H9 (cell line): ENCODE measurements around the gene GRAMD1C. TPM values are rescaled to one million over a fixed set of nuclear protein-coding genes. Genes with fewer than 3 reads are reported as not detected.

Source experiments
- DNase-seq: peaks from one replicate; pipeline ENCODE4 v3.0.0-alpha.2; 2017
- H2AFZ ChIP-seq: one replicate; pipeline ENCODE4 v1.6.1; 2013; ENCODE audit warnings: mild to moderate bottlenecking, low read length, control low read depth, moderate library complexity
- H2AK5ac ChIP-seq: 2 replicates; pipeline ENCODE4 v1.6.1; 2013; ENCODE audit warnings: low read length, control low read depth, mixed read lengths; ENCODE audit not compliant: insufficient read length
- H2BK120ac ChIP-seq: one replicate; pipeline ENCODE4 v1.6.1; 2013; ENCODE audit warnings: low read depth, mild to moderate bottlenecking, low read length, control low read depth, inconsistent platforms; ENCODE audit not compliant: poor library complexity, severe bottlenecking
- H2BK12ac ChIP-seq: 2 replicates; pipeline ENCODE4 v1.6.1; 2013; ENCODE audit warnings: low read length, control low read depth, mixed read lengths, low read depth; ENCODE audit not compliant: insufficient read length
- H2BK15ac ChIP-seq: 2 replicates; pipeline ENCODE4 v1.6.1; 2013; ENCODE audit warnings: low read depth, low read length, control low read depth
- H2BK20ac ChIP-seq: one replicate; pipeline ENCODE4 v1.6.1; 2013; ENCODE audit warnings: low read depth, mild to moderate bottlenecking, low read length, control low read depth, inconsistent platforms; ENCODE audit not compliant: poor library complexity, severe bottlenecking
- H2BK5ac ChIP-seq: 2 replicates; pipeline ENCODE4 v1.6.1; 2013; ENCODE audit warnings: low read length, control low read depth, mixed read lengths; ENCODE audit not compliant: insufficient read length
- H3K14ac ChIP-seq: 2 replicates; pipeline ENCODE4 v1.6.1; 2013; ENCODE audit warnings: low read length, control low read depth; ENCODE audit not compliant: insufficient read depth
- H3K18ac ChIP-seq: 2 replicates; pipeline ENCODE4 v1.6.1; 2013; ENCODE audit warnings: low read depth, mild to moderate bottlenecking, mixed read lengths, low read length, control low read depth; ENCODE audit not compliant: insufficient read length
- H3K23ac ChIP-seq: 2 replicates; pipeline ENCODE4 v1.6.1; 2013; ENCODE audit warnings: low read length, control low read depth, mixed read lengths, low read depth; ENCODE audit not compliant: insufficient read length
- H3K23me2 ChIP-seq: 2 replicates; pipeline ENCODE4 v1.6.1; 2013; ENCODE audit warnings: low read depth, mild to moderate bottlenecking, mixed read lengths, low read length, control low read depth; ENCODE audit not compliant: insufficient read length, poor library complexity, severe bottlenecking
- H3K27ac ChIP-seq: 2 replicates; pipeline ENCODE4 v1.5.1; 2013; ENCODE audit warnings: low read length, control low read depth, mixed read lengths, low read depth; ENCODE audit not compliant: insufficient read length
- H3K27me3 ChIP-seq: 2 replicates; pipeline ENCODE4 v1.6.1; 2013; ENCODE audit warnings: low read length, control low read depth, inconsistent platforms; ENCODE audit not compliant: insufficient read depth
- H3K4ac ChIP-seq: 2 replicates; pipeline ENCODE4 v1.6.1; 2013; ENCODE audit warnings: low read depth, mild to moderate bottlenecking, control low read depth, inconsistent platforms, low read length, moderate library complexity
- H3K4me1 ChIP-seq: 2 replicates; pipeline ENCODE4 v1.6.1; 2013; ENCODE audit warnings: low read length, control low read depth, inconsistent platforms; ENCODE audit not compliant: insufficient read depth
- H3K4me2 ChIP-seq: 2 replicates; pipeline ENCODE4 v1.6.1; 2013; ENCODE audit warnings: low read length, control low read depth, mixed read lengths; ENCODE audit not compliant: insufficient read length, insufficient read depth
- H3K56ac ChIP-seq: 2 replicates; pipeline ENCODE4 v1.6.1; 2013; ENCODE audit warnings: low read depth, mild to moderate bottlenecking, mixed read lengths, low read length, control low read depth; ENCODE audit not compliant: insufficient read length
- H3K79me1 ChIP-seq: 2 replicates; pipeline ENCODE4 v1.6.1; 2013; ENCODE audit warnings: low read depth, mild to moderate bottlenecking, moderate library complexity, low read length, control low read depth, inconsistent platforms; ENCODE audit not compliant: insufficient read depth, poor library complexity, severe bottlenecking
- H3K79me2 ChIP-seq: 2 replicates; pipeline ENCODE4 v1.6.1; 2013; ENCODE audit warnings: low read length, control low read depth, inconsistent platforms; ENCODE audit not compliant: insufficient read depth
- H3K9ac ChIP-seq: 2 replicates; pipeline ENCODE4 v1.6.1; 2013; ENCODE audit warnings: low read length, control low read depth, mixed read lengths; ENCODE audit not compliant: insufficient read length; ENCODE audit errors: extremely low read depth
- H3K9me3 ChIP-seq: one replicate; pipeline ENCODE4 v1.6.1; 2013; ENCODE audit warnings: low read depth, low read length, inconsistent platforms; ENCODE audit not compliant: control insufficient read depth
- H3T11ph ChIP-seq: one replicate; pipeline ENCODE4 v1.6.1; 2013; ENCODE audit warnings: mild to moderate bottlenecking, low read length, control low read depth, inconsistent platforms
- H4K20me1 ChIP-seq: one replicate; pipeline ENCODE4 v1.6.1; 2013; ENCODE audit not compliant: control insufficient read depth, insufficient read length, insufficient read depth
- H4K5ac ChIP-seq: 2 replicates; pipeline ENCODE4 v1.6.1; 2013; ENCODE audit warnings: low read depth, mild to moderate bottlenecking, mixed read lengths, low read length, control low read depth; ENCODE audit not compliant: insufficient read length
- H4K8ac ChIP-seq: replicated peaks from 2 replicates; pipeline ENCODE4 v1.6.1; 2013; ENCODE audit warnings: low read length, control low read depth, mixed read lengths, low read depth; ENCODE audit not compliant: insufficient read length
- H4K91ac ChIP-seq: 2 replicates; pipeline ENCODE4 v1.6.1; 2013; ENCODE audit warnings: low read depth, mild to moderate bottlenecking, moderate library complexity, mixed read lengths, low read length, control low read depth; ENCODE audit not compliant: insufficient read length
- H3K27ac Mint-ChIP-seq, 3 experiments: 2 replicates in 2 of 3; 3 replicates in 1 of 3; pipeline ENCODE4 v1.8.0; 2020 to 2021; ENCODE audit warnings: mixed read lengths in 3 of 3, mild to moderate bottlenecking in 1 of 3, moderate library complexity in 1 of 3
- H3K27me3 Mint-ChIP-seq: 2 replicates; pipeline ENCODE4 v1.8.0; 2021; ENCODE audit warnings: low read depth, mild to moderate bottlenecking, moderate library complexity, mixed read lengths
- H3K36me3 Mint-ChIP-seq, 3 experiments: 2 replicates in 2 of 3; 3 replicates in 1 of 3; pipeline ENCODE4 v1.8.0; 2020 to 2021; ENCODE audit warnings: low read depth in 3 of 3, mixed read lengths in 3 of 3; ENCODE audit not compliant: insufficient read depth in 1 of 3
- H3K4me1 Mint-ChIP-seq, 2 experiments: 2 replicates each; pipeline ENCODE4 v1.8.0; 2020; ENCODE audit warnings: mixed read lengths in 2 of 2
- H3K4me3 Mint-ChIP-seq, 2 experiments: 2 replicates in 1 of 2; 3 replicates in 1 of 2; pipeline ENCODE4 v1.8.0; 2020 to 2021; ENCODE audit warnings: mild to moderate bottlenecking in 2 of 2, mixed read lengths in 2 of 2, moderate library complexity in 1 of 2
- H3K9me3 Mint-ChIP-seq, 2 experiments: 2 replicates in 1 of 2; 3 replicates in 1 of 2; pipeline ENCODE4 v1.8.0; 2020; ENCODE audit warnings: mild to moderate bottlenecking in 2 of 2, mixed read lengths in 2 of 2, moderate library complexity in 1 of 2
- CTCF ChIP-seq: fragments of 200-600 bp; sonication (generic); conservative IDR thresholded peaks from 3 replicates; pipeline ENCODE4 v1.8.0; 2021; ENCODE audit warnings: antibody characterized with exemption, mild to moderate bottlenecking
- WGBS: extraction: QIAGEN DNeasy Blood & Tissue Kit; methylation state at CpG from one replicate; pipeline ENCODE4 v1.1.7; 2013; ENCODE audit warnings: missing lambda C conversion rate, low lambda C conversion rate, mixed read lengths; ENCODE audit not compliant: insufficient read length; ENCODE audit errors: extremely low coverage; 5-methylcytosine and 5-hydroxymethylcytosine counted together
- total RNA-seq: library from RNA; stranded (reverse); gene quantifications from 2 replicates; pipeline ENCODE4 v1.2.1, GENCODE V29; 2021

The GRAMD1C gene
- total RNA-seq, 1 experiment from 2014 or later = 1.8 TPM

GRCh38 chr3:113966172-113966571, 127.6 kb downstream of the GRAMD1C start:
- Histone ChIP-seq H3K9ac (no peak overlapping the region), H2AK5ac (no peak overlapping the region), H3T11ph (no peak overlapping the region), H2BK12ac (no peak overlapping the region), H4K8ac (no peak overlapping the region), H3K9me3 (no peaks in the 10 kb centered on the region), H2AFZ (no peak overlapping the region), H2BK120ac (no peak overlapping the region), H3K4me2 (no peak overlapping the region), H3K79me2 (no peaks in the 10 kb centered on the region), H3K18ac (no peak overlapping the region), H2BK20ac (no peak overlapping the region), H3K23me2 (no peaks in the 10 kb centered on the region), H3K4ac (no peak overlapping the region), H2BK15ac (no peak overlapping the region), H2BK5ac (no peak overlapping the region), H3K23ac (no peak overlapping the region), H4K20me1 (no peaks in the 10 kb centered on the region), H4K91ac (no peak overlapping the region), H3K27me3 (no peaks in the 10 kb centered on the region), H3K56ac (no peak overlapping the region), H3K14ac (no peak overlapping the region), H4K5ac (no peak overlapping the region), H3K79me1 (no peaks in the 10 kb centered on the region), H3K4me1 (no peaks in the 10 kb centered on the region; the same call in 1 of the 2 replicates), H3K27ac (no peak overlapping the region)
- no peaks in the 10 kb centered on the region for H3K9me3 Mint-ChIP-seq
- peak; percentile 49 for TF ChIP-seq CTCF
- WGBS = no CpG with 5 or more reads among the region's 2 CpGs
- H3K4me1 Mint-ChIP-seq = peaks cover 7 to 9% of the 10 kb centered on the region in 2 experiments
- H3K4me3 Mint-ChIP-seq = no peak overlapping the region
- no peaks in the 10 kb centered on the region for H3K36me3 Mint-ChIP-seq
- H3K27ac Mint-ChIP-seq = no peak overlapping the region
- H3K27me3 Mint-ChIP-seq = no peaks in the 10 kb centered on the region
- DNase-seq = no peak
